NCI-H187 treated with DMSO at 0.1 percent for 48 hours (cell line): ENCODE measurements around the gene VPS39.

ENCODE experiments used
- DNase-seq: peaks from one replicate; lab custom pipeline; 2025; lab: John Stamatoyannopoulos, UW

VPS39 gene

DNA sequence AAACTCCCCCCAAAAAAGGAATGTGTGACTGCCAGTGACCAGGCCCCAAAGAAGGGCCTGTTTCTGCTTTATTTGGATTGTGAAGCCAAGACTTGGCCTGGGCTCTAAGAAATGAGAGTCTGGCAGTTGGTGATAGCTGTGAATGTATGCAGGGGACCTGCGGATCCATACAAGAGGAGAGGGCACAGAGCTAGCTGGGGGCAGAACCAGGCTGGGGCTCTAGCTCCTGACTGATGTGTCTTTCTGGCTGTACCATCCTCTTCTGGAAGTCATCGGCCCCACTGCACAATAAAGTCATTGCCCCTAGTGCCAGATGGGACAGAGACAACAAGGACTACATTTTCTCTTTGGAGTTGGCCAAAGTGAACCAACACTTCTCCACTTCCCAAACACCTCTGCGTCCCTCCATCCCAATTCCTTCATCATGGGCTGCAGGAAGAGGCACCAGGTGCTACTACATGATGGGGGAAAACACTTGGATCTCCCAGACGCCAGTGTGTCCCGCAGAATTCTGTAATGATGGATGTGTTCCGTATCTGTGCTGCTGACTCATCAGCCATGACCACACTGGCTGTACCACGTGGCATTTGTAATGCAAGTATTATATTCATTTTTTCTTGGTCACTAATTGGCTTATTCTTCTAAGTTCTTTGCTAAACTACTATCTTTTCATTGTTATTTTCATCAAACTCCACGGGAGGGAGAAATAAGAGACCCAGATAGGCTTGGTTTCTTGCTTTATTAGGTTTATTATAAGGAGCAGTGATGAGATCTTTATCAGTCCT is 49.9 kb downstream of the VPS39 start:
- DNase-seq = no peak

DNA sequence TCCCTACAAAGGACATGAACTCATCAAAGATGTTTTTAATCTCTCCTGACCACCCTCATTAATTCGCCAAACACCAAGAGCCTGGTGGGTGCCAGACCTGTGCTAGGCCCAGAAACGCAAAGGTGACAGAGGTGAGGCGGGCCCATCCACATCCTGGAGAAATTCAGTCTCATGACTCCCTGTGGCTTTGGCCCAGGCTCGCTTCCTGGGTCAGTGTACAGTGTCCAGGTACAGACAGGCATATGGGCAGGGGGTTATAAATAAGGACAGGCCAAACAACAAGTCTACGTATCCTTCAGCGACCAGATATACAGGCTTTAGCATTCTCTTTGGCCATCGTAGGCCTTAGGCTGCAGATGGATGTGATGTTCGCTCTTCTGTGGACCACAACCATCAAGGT is 50.7 kb downstream of the VPS39 start:
- no peak for DNase-seq

GRCh38 chr15:42156243-42156922 is 51.7 kb downstream of the VPS39 start, which contains the start of gene PLA2G4F:
PLA2G4F (minus strand) TSS chr15:42156636; CDS start chr15:42156549, 87 bp downstream.
- no peak for DNase-seq

GRCh38 chr15:42155546-42156242 is 52.4 kb downstream of the VPS39 start:
- no peak for DNase-seq

DNA sequence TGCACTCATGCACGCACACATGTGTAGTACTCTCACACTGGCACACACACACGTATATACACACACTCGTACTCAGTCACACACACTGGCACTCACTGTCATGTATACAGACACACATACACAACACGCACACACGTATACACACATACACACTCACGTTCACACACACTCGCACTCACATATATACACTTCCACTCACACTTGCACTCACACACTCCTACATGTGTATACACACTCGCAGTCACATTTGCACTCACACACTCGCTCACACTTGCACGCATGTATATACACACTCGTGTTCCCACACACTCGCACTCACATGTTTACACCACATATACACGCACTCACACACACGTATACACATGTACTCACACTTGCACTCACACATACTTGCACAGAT is 53.1 kb downstream of the VPS39 start:
- DNase-seq = no peak

- DNase-seq = no peak
These were observed 53.7 kb downstream of the VPS39 start for GRCh38 chr15:42154212-42154941.

GRCh38 chr15:42153874-42154211 is 54.3 kb downstream of the VPS39 start:
- no peak for DNase-seq

- DNase-seq = no peak
These were observed 55.0 kb downstream of the VPS39 start for GRCh38 chr15:42152921-42153698.

DNA sequence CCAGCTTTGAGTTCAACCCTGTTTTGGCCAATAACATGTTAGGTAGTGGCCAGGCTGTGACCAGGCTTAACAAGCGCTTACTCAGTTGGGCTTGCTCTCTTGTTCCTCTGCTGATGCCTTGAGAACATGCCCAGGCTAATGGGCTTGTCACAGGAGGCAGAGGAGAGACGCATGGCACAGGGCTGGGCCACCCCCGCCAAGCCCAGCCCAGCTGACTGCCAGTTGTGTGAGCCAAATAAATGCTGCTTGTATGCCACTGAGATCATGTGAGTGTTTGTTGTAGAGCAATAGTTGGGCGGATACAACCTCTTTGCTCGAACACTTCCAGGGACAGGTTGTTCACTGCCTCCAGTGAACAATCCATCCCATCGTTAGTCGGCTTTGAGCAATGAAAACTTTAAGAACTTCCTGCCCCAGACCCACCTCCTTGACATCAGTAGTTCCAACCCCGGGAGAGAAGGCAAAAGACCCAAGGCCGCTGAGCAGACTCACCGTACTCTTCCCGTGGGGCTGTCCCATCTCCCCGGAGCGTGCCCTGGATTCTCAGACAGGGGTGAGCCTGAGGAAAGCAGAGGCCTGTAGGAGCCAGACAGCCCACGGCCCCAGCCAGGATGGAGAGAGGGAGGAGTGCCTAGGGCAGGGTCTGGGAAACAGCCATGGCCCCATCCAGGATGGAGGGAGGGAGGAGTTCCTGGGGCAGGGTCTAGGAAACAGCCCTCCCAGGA is 55.7 kb downstream of the VPS39 start:
- DNase-seq = no peak

GRCh38 chr15:42151736-42152135 is 56.4 kb downstream of the VPS39 start:
- DNase-seq = no peak

DNA sequence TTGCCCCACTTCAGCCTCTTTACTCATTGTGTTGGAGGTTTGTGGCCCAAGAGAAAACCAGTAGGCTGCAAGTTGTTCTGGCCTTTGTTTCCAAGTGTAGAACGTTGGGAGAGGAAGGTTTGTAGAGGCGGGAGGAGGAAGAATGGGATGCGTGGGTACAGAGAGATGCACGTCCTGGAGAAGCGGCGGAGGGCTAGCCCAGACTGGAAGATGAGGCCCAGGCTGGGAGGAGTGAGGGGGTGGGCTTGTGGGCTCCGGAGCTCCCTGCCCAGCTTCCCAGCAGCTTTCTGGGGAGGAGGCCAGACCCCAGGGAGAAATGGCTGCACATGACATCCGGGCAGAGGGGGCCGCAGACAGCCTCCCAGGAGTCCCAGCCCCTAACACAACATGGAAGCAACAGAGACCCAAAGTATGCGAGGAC is 57.0 kb downstream of the VPS39 start:
- DNase-seq = no peak

- DNase-seq = no peak
These were observed 57.7 kb downstream of the VPS39 start for GRCh38 chr15:42150219-42150970.

DNA sequence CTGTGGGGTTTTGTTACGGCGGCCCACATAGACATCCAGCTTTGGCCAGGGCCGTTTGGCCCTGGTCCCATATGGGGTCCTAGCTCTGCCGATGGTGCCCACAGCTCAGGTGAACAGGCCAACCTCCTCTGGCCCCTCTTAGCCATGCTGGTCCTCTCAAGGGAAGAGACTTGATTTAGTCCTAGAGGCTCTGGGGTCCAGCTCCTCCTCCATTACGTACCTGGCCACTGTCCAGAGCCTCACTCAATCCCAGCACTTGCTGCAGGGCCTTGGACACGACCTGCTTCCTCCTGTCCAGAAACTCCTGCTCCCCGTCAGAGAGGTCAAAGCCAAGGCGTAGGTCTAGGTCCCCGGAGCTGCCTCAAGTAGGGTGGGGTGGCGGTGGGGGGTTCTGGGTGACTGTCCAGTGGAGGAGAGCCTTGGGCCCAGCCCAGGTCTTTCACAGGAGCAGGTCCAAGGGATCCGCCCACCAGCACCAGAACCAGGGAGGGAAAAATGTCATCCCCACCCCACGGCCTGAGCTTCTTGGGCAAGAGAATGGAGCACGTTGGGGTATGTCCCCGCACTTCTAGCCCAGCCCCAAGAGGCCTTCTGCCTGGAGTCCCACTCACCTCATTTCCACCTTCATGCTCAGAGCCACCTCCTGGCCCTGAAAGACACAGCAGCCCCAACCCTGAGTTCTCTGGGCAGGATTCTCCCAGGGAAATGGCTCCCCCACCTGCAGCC is 58.4 kb downstream of the VPS39 start:
- DNase-seq = no peak

DNA sequence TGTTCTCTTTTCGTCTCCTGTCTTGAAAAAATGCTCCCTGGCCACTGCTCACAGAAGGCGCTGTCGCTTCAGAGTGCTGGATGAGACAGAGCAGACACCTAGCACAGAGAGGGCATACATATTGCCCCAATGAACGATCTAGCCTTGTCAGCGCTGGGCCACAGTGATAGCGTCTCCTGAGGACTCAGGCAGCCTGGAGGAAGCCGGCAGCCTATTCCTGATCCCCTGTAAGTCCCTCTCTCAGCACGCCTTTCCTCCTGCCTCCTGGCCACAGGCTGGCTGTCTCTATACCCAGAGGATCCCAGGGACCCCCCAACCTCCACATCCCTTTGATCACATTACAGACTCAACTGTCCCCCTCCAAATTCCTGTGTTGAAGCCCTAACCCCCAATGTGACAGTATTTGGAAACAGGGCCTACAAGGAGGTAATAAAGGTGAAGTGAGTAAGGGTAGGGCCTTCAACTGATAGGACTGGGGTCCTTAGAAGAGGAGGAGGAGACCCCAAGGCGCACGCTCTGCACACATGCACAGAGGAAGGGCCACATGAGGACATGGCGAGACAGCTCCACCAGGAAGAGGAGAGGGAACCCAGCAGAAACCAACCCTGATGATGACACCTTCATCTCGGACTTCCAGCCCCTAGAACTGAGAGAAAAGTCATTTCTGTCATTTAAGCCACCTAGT is 59.2 kb downstream of the VPS39 start:
- no peak for DNase-seq

DNA sequence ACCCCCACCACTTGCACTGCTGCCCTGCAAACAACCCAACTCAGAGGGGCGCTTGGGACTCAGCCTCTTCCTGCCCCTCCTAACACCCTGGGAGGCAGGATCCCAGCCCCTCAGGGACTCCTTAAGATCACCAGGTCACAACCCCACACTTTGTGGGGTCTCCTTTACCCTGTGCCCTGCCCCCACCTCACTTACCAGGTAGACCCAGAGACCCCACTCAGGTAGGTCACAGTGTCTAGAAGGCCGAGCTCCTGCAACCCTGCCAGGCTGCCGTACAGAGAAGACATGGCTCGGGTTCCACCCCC is 60.7 kb downstream of the VPS39 start:
- no peak for DNase-seq

- DNase-seq = no peak
These were observed 61.3 kb downstream of the VPS39 start for GRCh38 chr15:42146551-42147430.

GRCh38 chr15:42145546-42146455 is 62.3 kb downstream of the VPS39 start:
- no peak for DNase-seq
